ENCODE results near the gene EIF3F. TPM values are rescaled to one million over a fixed set of nuclear protein-coding genes. Genes with fewer than 3 reads are reported as not detected.

EIF3F gene
- polyA plus RNA-seq, 3 donors, result 179 to 286 (median 243) TPM

GRCh38 chr11:7941608-7942007 lies 45.5 kb upstream of the EIF3F start, which contains the start of gene OR10A3:
Gene OR10A3 (minus strand): TSS chr11:7941708. CDS start chr11:7939520, 2,188 bp downstream.
- peaks cover 3 to 20% (median 16%) of the 10 kb centered on the region in 7 donors for H3K9me3 Mint-ChIP-seq
- TF ChIP-seq, protein P1, sequence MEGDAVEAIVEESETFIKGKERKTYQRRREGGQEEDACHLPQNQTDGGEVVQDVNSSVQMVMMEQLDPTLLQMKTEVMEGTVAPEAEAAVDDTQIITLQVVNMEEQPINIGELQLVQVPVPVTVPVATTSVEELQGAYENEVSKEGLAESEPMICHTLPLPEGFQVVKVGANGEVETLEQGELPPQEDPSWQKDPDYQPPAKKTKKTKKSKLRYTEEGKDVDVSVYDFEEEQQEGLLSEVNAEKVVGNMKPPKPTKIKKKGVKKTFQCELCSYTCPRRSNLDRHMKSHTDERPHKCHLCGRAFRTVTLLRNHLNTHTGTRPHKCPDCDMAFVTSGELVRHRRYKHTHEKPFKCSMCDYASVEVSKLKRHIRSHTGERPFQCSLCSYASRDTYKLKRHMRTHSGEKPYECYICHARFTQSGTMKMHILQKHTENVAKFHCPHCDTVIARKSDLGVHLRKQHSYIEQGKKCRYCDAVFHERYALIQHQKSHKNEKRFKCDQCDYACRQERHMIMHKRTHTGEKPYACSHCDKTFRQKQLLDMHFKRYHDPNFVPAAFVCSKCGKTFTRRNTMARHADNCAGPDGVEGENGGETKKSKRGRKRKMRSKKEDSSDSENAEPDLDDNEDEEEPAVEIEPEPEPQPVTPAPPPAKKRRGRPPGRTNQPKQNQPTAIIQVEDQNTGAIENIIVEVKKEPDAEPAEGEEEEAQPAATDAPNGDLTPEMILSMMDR (IDR thresholded peaks at IDR 0.05), result no peak
- intact Hi-C loops (cut with micrococcal nuclease), result no loop called here
- peaks cover 0 to 3% (median 1%) of the 10 kb centered on the region in 3 donors for H3K27me3 Mint-ChIP-seq (ENCODE audit: low read depth in 3 of 3)
- no peak for DNase-seq
- no CpG with 5 or more reads among the region's 2 CpGs for WGBS (ENCODE audit: insufficient coverage)
- H3K4me2 ChIP-seq (replicated peaks; ENCODE audit: extremely low read depth, low read length, poor library complexity, severe bottlenecking), result no peak within 1 kb of the TSS
- no peaks in the 10 kb centered on the region for H3K36me3 ChIP-seq (replicated peaks in 1 of 2; ENCODE audit: control insufficient read depth in 1 of 2, insufficient read depth in 2 of 2, low read length in 2 of 2)
- no peaks in the 10 kb centered on the region for H3K4me1 ChIP-seq (ENCODE audit: control insufficient read depth in 1 of 2, insufficient read depth in 2 of 2, low read length in 2 of 2)
- H3K27ac Mint-ChIP-seq, result no peak within 1 kb of the TSS
- no peak within 1 kb of the TSS for H3K4me3 ChIP-seq (replicated peaks in 1 of 3; ENCODE audit: low read depth in 2 of 3, low read length in 3 of 3)
- H3K9ac ChIP-seq (ENCODE audit: insufficient read depth, low read length, poor library complexity, severe bottlenecking), result no peak within 1 kb of the TSS
- no peak within 1 kb of the TSS for H2AFZ ChIP-seq (ENCODE audit: insufficient read depth, low read depth, low read length, poor library complexity, severe bottlenecking)
- no peak within 1 kb of the TSS for H3K4me3 Mint-ChIP-seq
- no peak within 1 kb of the TSS for H3K27ac ChIP-seq (ENCODE audit: low read depth in 1 of 2, low read length in 2 of 2)
- H3K27me3 ChIP-seq (ENCODE audit: control insufficient read depth in 2 of 2, insufficient read depth in 2 of 2, low read length in 2 of 2), result no peaks in the 10 kb centered on the region
- no peaks in the 10 kb centered on the region for H3K4me1 Mint-ChIP-seq
- no peaks in the 10 kb centered on the region for H3K36me3 Mint-ChIP-seq
- H3K79me2 ChIP-seq (ENCODE audit: insufficient read depth, low read length), result no peaks in the 10 kb centered on the region
- no peaks in the 10 kb centered on the region for H4K20me1 ChIP-seq (ENCODE audit: insufficient read depth, low read length)
- peaks cover 17 to 18% of the 10 kb centered on the region in 2 donors for H3K9me3 ChIP-seq (replicated peaks in 1 of 2; ENCODE audit: control insufficient read depth in 1 of 2, insufficient read depth in 1 of 2, low read length in 2 of 2)

- H3K9me3 Mint-ChIP-seq, result peaks cover 3 to 20% (median 16%) of the 10 kb centered on the region in 7 donors
- Histone ChIP-seq H3K4me2 (replicated peaks; ENCODE audit: extremely low read depth, low read length, poor library complexity, severe bottlenecking) (no peak overlapping the region), H3K9me3 (replicated peaks in 1 of 2; ENCODE audit: control insufficient read depth in 1 of 2, insufficient read depth in 1 of 2, low read length in 2 of 2) (peaks cover 17 to 18% of the 10 kb centered on the region in 2 donors), H2AFZ (ENCODE audit: insufficient read depth, low read depth, low read length, poor library complexity, severe bottlenecking) (no peak overlapping the region), H3K27ac (ENCODE audit: low read depth in 1 of 2, low read length in 2 of 2) (no peak overlapping the region), H3K27me3 (ENCODE audit: control insufficient read depth in 2 of 2, insufficient read depth in 2 of 2, low read length in 2 of 2) (no peaks in the 10 kb centered on the region), H3K36me3 (replicated peaks in 1 of 2; ENCODE audit: control insufficient read depth in 1 of 2, insufficient read depth in 2 of 2, low read length in 2 of 2) (no peaks in the 10 kb centered on the region), H3K4me3 (replicated peaks in 1 of 3; ENCODE audit: low read depth in 2 of 3, low read length in 3 of 3) (no peak overlapping the region), H3K79me2 (ENCODE audit: insufficient read depth, low read length) (no peaks in the 10 kb centered on the region), H4K20me1 (ENCODE audit: insufficient read depth, low read length) (no peaks in the 10 kb centered on the region), H3K4me1 (ENCODE audit: control insufficient read depth in 1 of 2, insufficient read depth in 2 of 2, low read length in 2 of 2) (no peaks in the 10 kb centered on the region), H3K9ac (ENCODE audit: insufficient read depth, low read length, poor library complexity, severe bottlenecking) (no peak overlapping the region)
- TF ChIP-seq, protein P1 (IDR thresholded peaks at IDR 0.05), result no peak
- peaks cover 1 to 5% (median 1%) of the 10 kb centered on the region in 3 donors for H3K27me3 Mint-ChIP-seq (ENCODE audit: low read depth in 3 of 3)
- intact Hi-C loops (cut with micrococcal nuclease), result no loop called here
- H3K27ac Mint-ChIP-seq, result no peak overlapping the region
- DNase-seq, result no peak
- no peak overlapping the region for H3K4me3 Mint-ChIP-seq
- H3K36me3 Mint-ChIP-seq, result no peaks in the 10 kb centered on the region
- WGBS (ENCODE audit: insufficient coverage), result no CpG with 5 or more reads among the region's 2 CpGs
- no peaks in the 10 kb centered on the region for H3K4me1 Mint-ChIP-seq
These were observed 43.0 kb upstream of the EIF3F start for GRCh38 chr11:7944123-7944522.
